GM12878 (cell line): ENCODE measurements around the gene MDGA2. TPM values are rescaled to one million over a fixed set of nuclear protein-coding genes. Genes with fewer than 3 reads are reported as not detected.

Experiments
- ATAC-seq: fragments of 200-7000 bp; cut with Tn5 transposase; 3 replicates; pipeline ENCODE4 v1.9.1; 2020; ENCODE audit warnings: mild to moderate bottlenecking, moderate library complexity
- BruUV-seq: library from RNA; stranded (reverse); fragments of 400-500 nt; replicated peaks from 2 replicates; lab custom pipeline; 2021; lab: Mats Ljungman, UMichigan
- CTCF ChIA-PET: fragments of 300-600 bp; sonication (Branson Sonifier 250); formaldehyde crosslinking; extraction: SDS; loops from one replicate; lab custom pipeline; 2021; ENCODE audit warnings: inconsistent platforms; lab: Yijun Ruan, JAX
- POLR2A ChIA-PET: fragments of 350-600 bp; formaldehyde crosslinking; extraction: SDS; loops from one replicate; lab custom pipeline; 2021; ENCODE audit warnings: inconsistent platforms; lab: Charles Lee
- RAD21 ChIA-PET: fragments of 300-600 bp; sonication (Branson Sonifier 250); formaldehyde crosslinking; loops from one replicate; lab custom pipeline; 2023; ENCODE audit warnings: antibody characterized with exemption; ENCODE audit not compliant: unreplicated experiment; lab: Charles Lee
- SMC1A ChIA-PET: fragments of 300-600 bp; sonication (Branson Sonifier 250); formaldehyde crosslinking; loops from one replicate; lab custom pipeline; 2023; ENCODE audit not compliant: unreplicated experiment, uncharacterized antibody; lab: Charles Lee
- DNase-seq: peaks from one replicate; pipeline ENCODE4 v3.0.0-alpha.2; 2011; ENCODE audit warnings: low read depth, low spot score
- FAIRE-seq: peaks from 3 replicates; lab custom pipeline; 2011; peaks lifted over from hg19 to GRCh38; lab: Jason Lieb, UNC
- H2AFZ ChIP-seq: 2 replicates; pipeline ENCODE4 v1.6.0; 2011; ENCODE audit warnings: low read depth, low read length, control low read depth; ENCODE audit not compliant: control insufficient read depth
- H3K27ac ChIP-seq: 2 replicates; pipeline ENCODE4 v1.5.1; 2011; ENCODE audit warnings: control low read depth; ENCODE audit not compliant: control insufficient read depth, insufficient read depth
- H3K27me3 ChIP-seq, 2 experiments: replicated peaks in 1 of 2; 2 replicates each; pipeline versions ENCODE4 v1.6.0 to v1.6.1; 2011; ENCODE audit warnings: low read length in 1 of 2; ENCODE audit not compliant: control insufficient read depth in 2 of 2, insufficient read depth in 2 of 2
- H3K36me3 ChIP-seq, 2 experiments: 2 replicates each; pipeline ENCODE4 v1.5.1; 2011; ENCODE audit warnings: low read length in 1 of 2; ENCODE audit not compliant: control insufficient read depth in 2 of 2, insufficient read depth in 2 of 2
- H3K4me1 ChIP-seq: 2 replicates; pipeline ENCODE4 v1.6.1; 2011; ENCODE audit warnings: mild to moderate bottlenecking, low read length, moderate library complexity, mixed read lengths; ENCODE audit not compliant: control insufficient read depth, insufficient read depth
- H3K4me2 ChIP-seq: 2 replicates; pipeline ENCODE4 v1.6.0; 2011; ENCODE audit warnings: control low read depth; ENCODE audit not compliant: control insufficient read depth, insufficient read depth
- H3K4me3 ChIP-seq: fragments of 200-600 bp; sonication (generic); 2 replicates; pipeline ENCODE4 v1.5.1; 2016
- H3K79me2 ChIP-seq: 2 replicates; pipeline ENCODE4 v1.6.0; 2011; ENCODE audit warnings: low read length; ENCODE audit not compliant: control insufficient read depth, insufficient read depth
- H3K9ac ChIP-seq: 2 replicates; pipeline ENCODE4 v1.8.0; 2011; ENCODE audit warnings: low read length, control low read depth, mixed read lengths; ENCODE audit not compliant: control insufficient read depth, insufficient read depth
- H3K9me3 ChIP-seq: replicated peaks from 3 replicates; pipeline ENCODE4 v1.5.1; 2011; ENCODE audit warnings: mild to moderate bottlenecking, low read length; ENCODE audit not compliant: control insufficient read depth, insufficient read depth
- H4K20me1 ChIP-seq: 2 replicates; pipeline ENCODE4 v1.6.0; 2011; ENCODE audit not compliant: control insufficient read depth, insufficient read depth
- CHD1 ChIP-seq: IDR thresholded peaks from 2 replicates; pipeline ENCODE4 v1.6.1; 2012; ENCODE audit warnings: low read depth, low read length, improper control_type of control experiment
- CREM ChIP-seq: IDR thresholded peaks from 2 replicates; pipeline ENCODE4 v1.6.1; 2014; ENCODE audit warnings: antibody characterized with exemption, low read depth
- EGR1 ChIP-seq, 2 experiments: IDR thresholded peaks; 1 replicate in 1 of 2; 2 replicates in 1 of 2; pipeline ENCODE4 v1.6.1; 2011 to 2012; ENCODE audit warnings: low read depth in 2 of 2, low read length in 2 of 2, borderline replicate concordance in 1 of 2, mild to moderate bottlenecking in 1 of 2, moderate library complexity in 1 of 2
- EP300 ChIP-seq, 2 experiments: fragments of 150-350 bp in 1 of 2; IDR thresholded peaks; 2 replicates each; pipeline ENCODE4 v1.6.1; 2011 to 2012; ENCODE audit warnings: low read depth in 2 of 2, low read length in 2 of 2, borderline replicate concordance in 1 of 2, improper control_type of control experiment in 1 of 2, inconsistent platforms in 1 of 2; ENCODE audit not compliant: control insufficient read depth in 1 of 2
- IKZF1 ChIP-seq: fragments of 450-650 bp; conservative IDR thresholded peaks from 2 replicates; pipeline ENCODE4 v1.6.1; 2017; ENCODE audit warnings: antibody characterized with exemption, mild to moderate bottlenecking
- NBN ChIP-seq: fragments of 450-650 bp; IDR thresholded peaks from 2 replicates; pipeline ENCODE4 v1.6.1; 2016
- NFIC ChIP-seq: IDR thresholded peaks from 2 replicates; pipeline ENCODE4 v1.6.1; 2012; ENCODE audit warnings: low read depth, mild to moderate bottlenecking, inconsistent platforms, low read length, moderate library complexity
- RB1 ChIP-seq: fragments of 450-650 bp; formaldehyde crosslinking; IDR thresholded peaks from 2 replicates; pipeline ENCODE4 v1.6.1; 2017; ENCODE audit warnings: mild to moderate bottlenecking, borderline replicate concordance
- SMC3 ChIP-seq: IDR thresholded peaks from 2 replicates; pipeline ENCODE4 v1.6.1; 2011; ENCODE audit warnings: low read length, improper control_type of control experiment, borderline replicate concordance
- STAT3 ChIP-seq: IDR thresholded peaks from 2 replicates; pipeline ENCODE4 v1.6.1; 2011; ENCODE audit warnings: low read depth, low read length, improper control_type of control experiment
- ZSCAN29 ChIP-seq: fragments of 450-650 bp; IDR thresholded peaks from 2 replicates; pipeline ENCODE4 v1.6.1; 2017; ENCODE audit warnings: mild to moderate bottlenecking, moderate library complexity
- WGBS: methylation state at CpG from one replicate; pipeline ENCODE4 v1.1.6; 2016; ENCODE audit warnings: low lambda C conversion rate; ENCODE audit not compliant: insufficient replicate concordance, insufficient coverage; ENCODE audit errors: missing lambda C conversion rate; 5-methylcytosine and 5-hydroxymethylcytosine counted together
- in situ Hi-C: fragments of 300-500 bp; cut with MboI; formaldehyde crosslinking; loops from 9 replicates; pipeline ENCODE4 v1.14.3; 2018; ENCODE audit warnings: mixed read lengths
- intact Hi-C: fragments of 100-400 bp; cut with micrococcal nuclease; formaldehyde crosslinking; loops from one replicate; pipeline ENCODE4 v1.14.2; 2022; ENCODE audit not compliant: unreplicated experiment
- polyA plus RNA-seq, 11 experiments: library from polyadenylated mRNA; depleted of rRNA in 4 of 11; unstranded in 6 of 11; stranded (reverse) in 5 of 11; fragments of >200 nt; fragmentation: Nextera tagmentation in 4 of 11; fragmentation: Illumina TruSeq in 1 of 11; extraction: Ambion mirVana in 4 of 11; extraction: Trizol in 1 of 11; gene quantifications; 1 replicate in 1 of 11; 2 replicates in 10 of 11; pipeline versions ENCODE4 v1.2.1 to v1.2.3, GENCODE V29; 2011 to 2016; ENCODE audit warnings: inconsistent platforms in 2 of 11, missing spikeins in 2 of 11, low read depth in 1 of 11
- total RNA-seq, 4 experiments: library from RNA; depleted of rRNA in 3 of 4; stranded (reverse); fragments of >200 nt in 3 of 4; fragmentation: Illumina TruSeq in 1 of 4; extraction: Trizol in 1 of 4; gene quantifications; 2 replicates each; pipeline versions ENCODE4 v1.2.1 to v1.2.3, GENCODE V29; 2013 to 2021
- TF ChIP-seq, protein P1 (sequence below): IDR thresholded peaks from 2 replicates; pipeline ENCODE4 v1.6.1; 2012; ENCODE audit warnings: low read length, inconsistent platforms
- TF ChIP-seq, protein P2 (sequence below): fragments of 450-650 bp; IDR thresholded peaks from 2 replicates; pipeline ENCODE4 v1.6.1; 2017; ENCODE audit warnings: mild to moderate bottlenecking, moderate library complexity
- TF ChIP-seq, protein P3 (sequence below): fragments of 450-650 bp; IDR thresholded peaks from 2 replicates; pipeline ENCODE4 v1.6.1; 2017; ENCODE audit warnings: borderline replicate concordance
- TF ChIP-seq, protein P4 (sequence below): IDR thresholded peaks from 2 replicates; pipeline ENCODE4 v1.6.1; 2011; ENCODE audit warnings: mild to moderate bottlenecking, low read depth, low read length, moderate library complexity; ENCODE audit not compliant: insufficient replicate concordance

Gene MDGA2
- total and polyA plus RNA-seq, 10 of the 15 experiments (the other 5 are each of a cell fraction or from before 2014, with no cell fraction given) = not detected

DNA sequence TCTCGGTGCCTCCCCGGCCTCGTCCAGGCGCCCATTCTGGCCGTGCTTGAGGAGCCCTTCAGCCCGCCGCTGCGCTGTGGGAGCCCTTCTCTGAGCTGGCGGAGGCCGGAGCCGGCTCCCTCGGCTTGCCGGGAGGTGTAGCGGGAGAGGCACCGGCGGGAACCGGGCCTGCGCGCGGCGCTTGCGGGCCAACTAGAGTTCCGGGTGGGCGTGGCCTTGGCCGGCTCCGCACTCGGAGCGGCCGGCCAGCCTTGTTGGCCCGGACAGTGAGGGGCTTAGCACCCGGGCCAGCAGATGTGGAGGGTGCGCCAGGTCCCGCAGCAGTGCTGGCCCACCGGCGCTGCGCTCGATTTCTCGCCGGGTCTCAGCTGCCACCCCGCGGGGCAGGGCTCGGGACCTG is 855.1 kb downstream of the MDGA2 start:
- in situ Hi-C loops = no loop called here
- Histone ChIP-seq H3K27ac (no peak overlapping the region), H3K79me2 (no peaks in the 10 kb centered on the region), H3K9me3 (no peaks in the 10 kb centered on the region), H3K4me3 (no peak overlapping the region), H3K9ac (no peak overlapping the region), H4K20me1 (no peaks in the 10 kb centered on the region), H3K27me3 (no peaks in the 10 kb centered on the region), H2AFZ (no peak overlapping the region), H3K4me1 (no peaks in the 10 kb centered on the region), H3K36me3 (no peaks in the 10 kb centered on the region), H3K4me2 (no peak overlapping the region)
- no TSS peak for BruUV-seq
- POLR2A ChIA-PET = no interaction called here
- DNase-seq (no peak), ATAC-seq (no peak), FAIRE-seq (no peak)
- RAD21 ChIA-PET = no interaction called here
- CTCF ChIA-PET = no interaction called here
- WGBS = 66% methylated on average over 42 of the region's 42 CpGs
- SMC1A ChIA-PET = no interaction called here
- intact Hi-C loops = no loop called here
- TF ChIP-seq EGR1 (IDR thresholded peaks at IDR 0.05; ENCODE audit: borderline replicate concordance in 1 of 2, low read depth in 2 of 2, low read length in 2 of 2) (no peak), SMC3 (no peak), CHD1 (no peak), CREM (no peak), NBN (no peak), ZSCAN29 (no peak), STAT3 (no peak), EP300 (IDR thresholded peaks at IDR 0.05; ENCODE audit: borderline replicate concordance in 1 of 2, control insufficient read depth in 1 of 2, low read depth in 2 of 2, low read length in 2 of 2) (no peak), IKZF1 (no peak), RB1 (no peak), NFIC (no peak)
- TF ChIP-seq, protein P1, sequence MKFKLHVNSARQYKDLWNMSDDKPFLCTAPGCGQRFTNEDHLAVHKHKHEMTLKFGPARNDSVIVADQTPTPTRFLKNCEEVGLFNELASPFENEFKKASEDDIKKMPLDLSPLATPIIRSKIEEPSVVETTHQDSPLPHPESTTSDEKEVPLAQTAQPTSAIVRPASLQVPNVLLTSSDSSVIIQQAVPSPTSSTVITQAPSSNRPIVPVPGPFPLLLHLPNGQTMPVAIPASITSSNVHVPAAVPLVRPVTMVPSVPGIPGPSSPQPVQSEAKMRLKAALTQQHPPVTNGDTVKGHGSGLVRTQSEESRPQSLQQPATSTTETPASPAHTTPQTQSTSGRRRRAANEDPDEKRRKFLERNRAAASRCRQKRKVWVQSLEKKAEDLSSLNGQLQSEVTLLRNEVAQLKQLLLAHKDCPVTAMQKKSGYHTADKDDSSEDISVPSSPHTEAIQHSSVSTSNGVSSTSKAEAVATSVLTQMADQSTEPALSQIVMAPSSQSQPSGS = no peak
- TF ChIP-seq, protein P2, sequence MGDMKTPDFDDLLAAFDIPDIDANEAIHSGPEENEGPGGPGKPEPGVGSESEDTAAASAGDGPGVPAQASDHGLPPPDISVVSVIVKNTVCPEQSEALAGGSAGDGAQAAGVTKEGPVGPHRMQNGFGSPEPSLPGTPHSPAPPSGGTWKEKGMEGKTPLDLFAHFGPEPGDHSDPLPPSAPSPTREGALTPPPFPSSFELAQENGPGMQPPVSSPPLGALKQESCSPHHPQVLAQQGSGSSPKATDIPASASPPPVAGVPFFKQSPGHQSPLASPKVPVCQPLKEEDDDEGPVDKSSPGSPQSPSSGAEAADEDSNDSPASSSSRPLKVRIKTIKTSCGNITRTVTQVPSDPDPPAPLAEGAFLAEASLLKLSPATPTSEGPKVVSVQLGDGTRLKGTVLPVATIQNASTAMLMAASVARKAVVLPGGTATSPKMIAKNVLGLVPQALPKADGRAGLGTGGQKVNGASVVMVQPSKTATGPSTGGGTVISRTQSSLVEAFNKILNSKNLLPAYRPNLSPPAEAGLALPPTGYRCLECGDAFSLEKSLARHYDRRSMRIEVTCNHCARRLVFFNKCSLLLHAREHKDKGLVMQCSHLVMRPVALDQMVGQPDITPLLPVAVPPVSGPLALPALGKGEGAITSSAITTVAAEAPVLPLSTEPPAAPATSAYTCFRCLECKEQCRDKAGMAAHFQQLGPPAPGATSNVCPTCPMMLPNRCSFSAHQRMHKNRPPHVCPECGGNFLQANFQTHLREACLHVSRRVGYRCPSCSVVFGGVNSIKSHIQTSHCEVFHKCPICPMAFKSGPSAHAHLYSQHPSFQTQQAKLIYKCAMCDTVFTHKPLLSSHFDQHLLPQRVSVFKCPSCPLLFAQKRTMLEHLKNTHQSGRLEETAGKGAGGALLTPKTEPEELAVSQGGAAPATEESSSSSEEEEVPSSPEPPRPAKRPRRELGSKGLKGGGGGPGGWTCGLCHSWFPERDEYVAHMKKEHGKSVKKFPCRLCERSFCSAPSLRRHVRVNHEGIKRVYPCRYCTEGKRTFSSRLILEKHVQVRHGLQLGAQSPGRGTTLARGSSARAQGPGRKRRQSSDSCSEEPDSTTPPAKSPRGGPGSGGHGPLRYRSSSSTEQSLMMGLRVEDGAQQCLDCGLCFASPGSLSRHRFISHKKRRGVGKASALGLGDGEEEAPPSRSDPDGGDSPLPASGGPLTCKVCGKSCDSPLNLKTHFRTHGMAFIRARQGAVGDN = no peak
- TF ChIP-seq, protein P3, sequence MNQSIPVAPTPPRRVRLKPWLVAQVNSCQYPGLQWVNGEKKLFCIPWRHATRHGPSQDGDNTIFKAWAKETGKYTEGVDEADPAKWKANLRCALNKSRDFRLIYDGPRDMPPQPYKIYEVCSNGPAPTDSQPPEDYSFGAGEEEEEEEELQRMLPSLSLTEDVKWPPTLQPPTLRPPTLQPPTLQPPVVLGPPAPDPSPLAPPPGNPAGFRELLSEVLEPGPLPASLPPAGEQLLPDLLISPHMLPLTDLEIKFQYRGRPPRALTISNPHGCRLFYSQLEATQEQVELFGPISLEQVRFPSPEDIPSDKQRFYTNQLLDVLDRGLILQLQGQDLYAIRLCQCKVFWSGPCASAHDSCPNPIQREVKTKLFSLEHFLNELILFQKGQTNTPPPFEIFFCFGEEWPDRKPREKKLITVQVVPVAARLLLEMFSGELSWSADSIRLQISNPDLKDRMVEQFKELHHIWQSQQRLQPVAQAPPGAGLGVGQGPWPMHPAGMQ = no peak
- TF ChIP-seq, protein P4, sequence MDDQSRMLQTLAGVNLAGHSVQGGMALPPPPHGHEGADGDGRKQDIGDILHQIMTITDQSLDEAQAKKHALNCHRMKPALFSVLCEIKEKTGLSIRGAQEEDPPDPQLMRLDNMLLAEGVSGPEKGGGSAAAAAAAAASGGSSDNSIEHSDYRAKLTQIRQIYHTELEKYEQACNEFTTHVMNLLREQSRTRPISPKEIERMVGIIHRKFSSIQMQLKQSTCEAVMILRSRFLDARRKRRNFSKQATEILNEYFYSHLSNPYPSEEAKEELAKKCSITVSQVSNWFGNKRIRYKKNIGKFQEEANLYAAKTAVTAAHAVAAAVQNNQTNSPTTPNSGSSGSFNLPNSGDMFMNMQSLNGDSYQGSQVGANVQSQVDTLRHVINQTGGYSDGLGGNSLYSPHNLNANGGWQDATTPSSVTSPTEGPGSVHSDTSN = no peak
